ENCODE results near the gene MSI2. TPM values are rescaled to one million over a fixed set of nuclear protein-coding genes. Genes with fewer than 3 reads are reported as not detected.
"Not testable (repeated sequence)": the region's sequence is repeated elsewhere in the genome, so short reads cannot be mapped to it uniquely, and the experiment has no call there.

Gene MSI2
- polyA plus RNA-seq, 12 donors = 24.1 to 40.3 (median 34.1) TPM; not detected in 1

DNA sequence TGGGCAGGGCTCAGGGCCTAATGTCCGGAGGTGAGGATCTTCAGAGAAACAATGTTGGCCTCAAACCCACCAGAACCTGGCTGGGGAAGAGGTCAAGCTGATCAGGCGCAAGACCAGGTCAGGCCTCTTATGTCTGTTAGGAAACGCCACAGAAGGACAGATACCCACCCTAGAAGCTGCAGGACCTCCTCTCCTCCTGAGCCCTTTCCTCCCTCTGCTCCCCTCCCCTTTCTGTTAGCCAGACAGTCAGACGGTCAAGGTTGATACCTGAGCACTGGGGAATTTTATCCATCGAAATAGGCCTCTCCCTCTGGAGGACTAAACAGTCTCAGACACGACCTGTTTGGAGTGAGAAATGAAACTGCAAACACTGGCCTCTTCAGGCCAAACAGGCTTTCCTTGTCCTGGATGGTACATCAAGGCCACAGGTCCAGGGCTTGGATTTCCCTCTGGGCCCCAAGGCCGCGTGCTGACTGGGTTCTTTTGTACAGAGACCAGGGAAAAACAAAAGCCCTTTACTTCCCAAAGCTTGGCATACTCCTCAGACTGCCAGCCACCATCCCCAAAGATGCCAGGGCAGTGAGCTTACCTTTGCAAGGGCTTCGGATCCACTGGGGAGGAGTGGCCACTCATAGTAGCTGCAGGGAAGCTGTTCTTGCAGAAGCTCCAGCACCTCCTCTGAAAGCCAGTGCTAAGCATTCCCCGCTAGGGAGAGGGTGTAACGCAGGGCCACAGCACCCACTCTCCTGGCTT, 353.0 kb downstream of the MSI2 start:
- DNase-seq = no peak

DNA sequence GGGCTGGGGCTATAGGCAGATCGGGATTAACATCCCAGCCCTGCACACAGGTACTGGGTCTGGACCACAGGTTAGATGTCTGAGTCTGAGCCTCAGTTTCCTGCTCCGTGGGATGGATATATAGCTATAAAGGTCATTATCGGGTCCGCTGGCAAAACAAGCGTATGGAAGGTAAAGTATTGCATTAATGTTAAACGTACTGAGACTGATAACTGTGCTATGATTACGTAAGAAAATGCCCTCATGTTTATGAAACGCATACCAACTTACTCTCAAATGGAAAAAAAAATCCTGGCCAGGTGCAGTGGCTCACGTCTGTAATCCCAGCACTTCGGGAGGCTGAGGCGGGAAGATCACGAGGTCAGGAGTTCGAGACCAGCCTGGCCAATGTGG, 353.6 kb downstream of the MSI2 start:
- no peak for DNase-seq

DNA sequence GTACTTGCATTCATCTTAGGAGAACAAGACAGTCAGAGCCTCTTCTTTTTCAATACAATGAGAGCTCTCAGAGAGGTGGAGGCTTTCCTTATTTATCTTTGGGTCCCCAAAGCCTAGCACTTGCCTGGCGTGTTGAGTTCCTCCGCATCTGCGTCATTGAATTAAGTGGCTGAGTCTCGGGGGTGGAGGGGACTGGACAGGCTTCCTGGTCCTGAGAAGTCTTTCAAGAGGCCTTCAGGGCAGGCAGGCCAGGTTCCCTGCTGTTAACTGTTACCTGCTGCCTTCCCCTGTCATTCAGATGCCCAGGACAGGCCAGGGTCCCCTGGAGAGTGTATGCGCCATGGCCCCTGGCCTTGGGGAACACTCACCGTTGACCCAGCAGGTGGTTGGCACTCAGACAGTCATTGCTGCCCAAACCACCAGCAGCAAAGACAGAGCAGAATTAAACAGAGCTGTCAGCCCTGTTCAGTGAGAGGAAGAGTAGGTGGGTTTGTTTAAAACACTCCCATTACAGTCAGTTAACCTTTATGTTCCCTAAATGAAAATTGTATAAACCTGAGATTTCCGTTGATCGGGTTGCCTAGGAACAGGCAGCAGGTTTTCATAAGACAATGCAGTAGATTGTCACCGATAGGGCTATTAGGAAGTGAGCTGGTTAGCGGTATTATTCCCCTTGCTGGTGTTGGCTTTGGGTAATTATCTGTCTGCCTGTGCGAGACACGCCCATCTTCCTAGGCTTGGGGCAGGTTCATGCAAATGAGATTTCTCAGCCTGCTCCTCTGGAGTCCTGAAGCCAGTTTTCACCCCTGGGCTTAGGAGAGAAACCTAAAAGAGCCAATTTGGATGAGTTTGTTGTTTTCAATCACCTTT, 356.1 kb downstream of the MSI2 start:
- DNase-seq = no peak

DNA sequence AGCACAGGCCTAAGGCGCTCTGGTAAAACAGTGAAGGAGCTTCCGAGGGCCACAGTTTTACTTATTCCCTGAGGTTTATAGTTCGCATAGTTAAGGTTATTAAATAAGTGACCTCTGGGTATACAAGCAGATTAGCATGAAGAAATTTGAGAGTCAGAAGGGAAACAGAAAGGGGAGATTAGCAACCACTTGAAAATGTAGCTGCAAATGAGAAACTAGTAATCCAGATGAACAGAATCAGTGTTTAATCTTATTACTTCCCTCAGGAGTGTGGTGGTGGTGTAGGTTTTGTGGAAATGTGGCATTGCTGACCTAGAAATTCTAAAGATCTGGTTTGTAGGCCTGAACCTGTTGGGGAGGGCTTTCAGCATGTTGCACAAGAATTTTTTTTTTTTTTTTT, 358.4 kb downstream of the MSI2 start:
- DNase-seq = no peak

DNA sequence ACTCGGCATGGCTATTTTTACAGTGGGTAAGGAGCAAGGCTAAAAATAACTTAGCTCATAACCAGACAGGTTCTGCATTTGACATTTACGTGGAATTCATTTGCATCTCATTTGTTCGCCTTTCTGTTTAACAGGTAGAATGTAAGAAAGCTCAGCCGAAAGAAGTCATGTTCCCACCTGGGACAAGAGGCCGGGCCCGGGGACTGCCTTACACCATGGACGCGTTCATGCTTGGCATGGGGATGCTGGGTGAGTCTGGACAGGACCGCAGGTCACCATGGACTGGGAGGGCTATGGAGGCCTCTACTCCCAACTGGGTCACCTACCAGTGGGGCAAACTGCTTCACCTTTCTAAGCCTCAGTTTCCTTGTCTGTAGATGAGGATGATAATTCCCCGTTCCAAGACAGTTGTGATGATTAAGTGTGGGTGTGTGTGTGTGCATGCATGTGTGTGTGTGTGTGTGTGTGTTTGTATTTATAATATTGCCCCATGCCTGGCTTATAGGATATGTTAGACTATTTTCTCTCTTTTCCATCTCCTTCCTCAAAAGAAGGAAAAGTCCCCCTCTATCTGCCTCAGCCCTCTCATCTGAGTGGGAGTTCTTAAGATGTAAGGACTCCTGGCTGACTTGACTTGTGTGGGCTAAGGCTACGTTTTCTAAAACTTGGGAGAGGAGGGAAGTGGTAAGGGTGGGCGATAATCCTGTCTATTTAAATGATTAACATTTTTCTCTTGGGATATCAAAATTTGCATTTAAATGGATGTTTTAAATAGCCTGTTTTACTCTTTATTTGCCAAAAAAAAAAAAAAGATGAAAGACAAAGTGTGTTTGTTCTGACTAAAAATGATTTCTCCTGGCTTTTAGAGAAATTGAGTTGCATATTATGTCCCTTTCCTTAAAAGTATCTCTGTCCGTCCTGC, 359.8 kb downstream of the MSI2 start:
- DNase-seq = no peak

DNA sequence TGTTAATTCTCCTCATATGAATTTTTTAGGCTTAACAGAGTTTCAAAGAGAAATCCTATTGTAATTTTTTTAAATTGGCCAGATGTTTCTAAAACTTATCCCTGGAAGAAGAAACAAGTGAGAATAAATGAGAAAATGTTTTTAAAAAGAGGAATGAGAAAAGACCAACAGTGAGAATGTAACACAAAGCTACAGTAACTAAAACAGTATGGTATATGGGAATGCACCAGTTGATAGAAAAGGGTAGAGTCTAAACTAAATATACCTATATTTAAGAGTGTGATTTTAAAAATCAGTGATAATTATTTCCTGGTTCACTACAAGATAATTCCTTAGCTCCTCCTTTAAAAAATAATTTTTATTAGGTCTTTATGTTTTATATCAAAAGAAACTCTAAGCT, 360.9 kb downstream of the MSI2 start:
- no peak for DNase-seq

DNA sequence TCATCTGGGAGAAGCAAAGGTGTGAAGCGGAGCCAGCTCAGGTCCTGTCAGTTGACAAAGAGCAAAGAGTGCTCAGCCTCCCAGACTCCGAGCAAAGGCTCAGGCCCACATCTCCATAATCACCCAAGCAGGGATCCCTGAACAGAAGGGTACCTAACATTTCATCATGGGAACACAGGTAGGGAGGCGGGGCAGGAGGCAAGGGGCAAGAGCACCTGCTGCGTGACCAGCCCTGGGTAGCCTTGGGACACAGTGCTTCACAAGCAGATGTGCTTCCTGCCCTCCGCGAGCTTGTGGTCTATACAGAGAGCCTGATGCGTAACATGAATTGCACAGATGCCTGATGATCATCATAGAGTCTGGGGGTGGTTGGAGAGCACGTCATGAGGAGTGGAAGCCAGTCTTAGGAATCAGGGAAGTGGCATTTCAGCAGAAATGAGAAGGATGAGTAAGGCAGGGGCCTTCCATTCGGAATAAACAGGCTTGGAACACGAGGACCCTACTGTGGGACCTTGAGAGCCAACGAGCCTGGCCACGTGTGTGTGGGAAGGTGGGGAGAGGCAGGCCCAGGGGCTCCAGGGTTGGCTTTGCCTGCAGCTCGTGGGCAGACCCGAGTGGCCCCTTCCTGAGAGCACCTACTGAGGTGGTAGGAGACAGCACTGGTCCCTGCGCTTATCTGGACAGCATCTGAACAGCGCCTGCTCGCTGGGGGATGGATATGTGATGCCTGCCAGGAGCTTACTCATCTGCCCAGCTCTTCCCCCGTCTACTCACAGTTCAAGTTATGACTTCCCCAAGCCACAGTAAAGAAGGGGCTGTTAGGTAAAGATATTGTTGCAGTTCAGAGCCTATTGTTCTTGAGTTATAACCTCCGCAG, 363.0 kb downstream of the MSI2 start:
- no peak for DNase-seq

DNA sequence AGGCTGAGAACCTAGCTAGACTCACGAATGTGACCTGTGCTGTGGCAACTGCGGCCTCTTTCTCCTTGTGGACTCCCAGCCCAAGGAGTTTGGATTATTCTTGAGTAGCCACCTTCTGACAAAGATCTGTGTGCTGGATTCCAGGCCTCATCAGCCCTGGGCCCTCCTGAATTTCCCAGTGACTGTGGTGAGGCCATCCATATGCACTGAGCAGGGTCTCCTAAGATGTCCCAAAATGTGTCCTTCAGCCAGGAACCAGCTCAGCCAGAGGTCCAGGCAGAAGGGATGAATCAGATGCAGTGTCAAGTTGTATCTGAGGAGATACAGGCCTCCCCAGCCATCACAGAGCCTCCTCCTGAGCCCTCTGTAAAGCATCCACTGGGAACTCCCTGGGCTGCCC, 364.3 kb downstream of the MSI2 start:
- DNase-seq = no peak

DNA sequence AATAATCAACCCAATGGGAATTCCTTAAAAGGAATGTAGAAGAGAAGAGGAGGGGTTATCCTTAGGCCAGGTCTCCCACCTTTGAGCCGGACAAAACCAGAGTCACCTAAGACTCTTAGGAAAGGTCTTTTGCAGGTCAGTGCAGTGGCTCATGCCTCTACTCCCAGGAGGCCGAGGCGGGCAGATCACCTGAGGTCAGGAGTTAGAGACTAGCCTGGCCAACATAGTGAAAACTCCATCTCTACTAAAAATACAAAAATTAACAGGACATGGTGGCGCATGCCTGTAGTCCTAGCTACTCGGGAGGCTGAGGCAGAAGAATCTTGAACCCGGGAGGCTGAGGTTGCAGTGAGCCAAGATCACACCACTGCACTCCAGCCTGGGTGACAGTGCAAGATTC, 365.5 kb downstream of the MSI2 start:
- DNase-seq = not testable (repeated sequence)

DNA sequence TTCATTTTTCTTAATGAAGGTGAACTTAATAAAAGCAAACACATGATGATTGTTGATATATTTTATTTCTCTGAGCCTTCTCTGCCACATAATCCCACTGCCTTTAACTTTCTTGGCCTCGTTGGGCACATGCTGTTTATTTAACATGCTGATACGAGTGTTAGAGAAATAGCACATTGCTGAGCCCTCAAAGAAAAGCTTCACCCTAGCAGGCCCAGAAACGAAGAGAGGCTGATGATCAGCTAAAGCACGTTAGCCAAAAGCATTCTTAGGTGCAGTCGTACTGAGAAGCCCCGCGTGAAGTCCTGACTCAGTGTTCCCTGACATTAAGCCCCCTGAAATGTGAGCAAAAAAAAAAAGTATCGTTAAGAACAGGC, 366.0 kb downstream of the MSI2 start:
- no peak for DNase-seq

DNA sequence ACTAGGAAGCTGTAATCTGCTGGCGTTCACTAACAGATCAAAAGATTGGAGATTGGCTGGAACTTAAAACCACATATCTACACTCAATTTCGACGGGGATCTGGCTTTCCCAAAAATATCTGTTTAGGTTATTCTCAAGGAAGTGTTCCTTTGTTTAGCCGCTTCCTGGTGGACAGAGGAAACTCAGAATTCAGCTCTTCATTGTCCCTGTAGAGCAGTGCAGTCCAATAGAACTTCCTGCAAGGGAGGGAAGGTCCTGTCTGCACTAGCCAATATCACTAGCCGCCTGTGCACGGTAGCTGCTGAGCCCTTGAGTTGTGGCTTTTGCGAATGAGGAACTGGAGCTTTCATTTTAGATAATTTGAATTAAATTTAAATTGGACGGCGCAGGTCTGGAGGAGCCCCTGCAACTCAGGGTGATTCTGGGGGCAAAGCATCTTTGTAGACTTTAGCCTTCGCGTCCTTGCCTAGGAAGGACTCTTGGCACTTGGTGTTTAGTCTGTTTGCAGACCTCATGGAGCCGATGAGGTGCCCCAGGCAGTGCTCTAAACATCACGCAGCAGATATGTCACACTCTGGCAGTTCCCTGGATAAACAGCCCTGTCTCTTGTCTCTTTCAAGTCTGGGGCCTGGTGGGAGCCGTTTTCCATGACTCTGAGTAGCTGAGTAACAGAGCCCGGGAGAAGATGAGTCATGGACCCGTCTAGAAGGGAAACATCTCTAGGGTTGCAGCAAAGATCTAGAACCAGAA, 366.5 kb downstream of the MSI2 start:
- no peak for DNase-seq

DNA sequence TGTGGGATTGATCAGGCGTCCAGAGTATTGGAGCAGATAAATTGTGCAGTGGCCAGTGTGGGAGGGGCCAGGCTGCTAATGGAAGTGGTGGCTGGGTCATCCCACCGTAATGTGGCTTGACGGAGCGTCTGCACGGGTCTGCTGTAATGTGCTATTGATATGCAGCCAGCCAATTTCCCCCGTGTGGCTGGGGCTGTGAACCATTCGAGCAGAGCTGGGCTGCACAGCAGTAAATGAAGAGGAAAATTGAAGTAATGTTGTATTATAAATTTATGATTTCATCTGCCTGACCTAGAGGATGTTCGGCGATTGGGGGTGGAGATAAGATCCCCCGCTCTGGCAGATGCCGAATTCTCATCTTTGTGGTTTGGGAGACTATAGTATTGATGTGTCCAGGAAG, 367.3 kb downstream of the MSI2 start:
- DNase-seq = no peak

DNA sequence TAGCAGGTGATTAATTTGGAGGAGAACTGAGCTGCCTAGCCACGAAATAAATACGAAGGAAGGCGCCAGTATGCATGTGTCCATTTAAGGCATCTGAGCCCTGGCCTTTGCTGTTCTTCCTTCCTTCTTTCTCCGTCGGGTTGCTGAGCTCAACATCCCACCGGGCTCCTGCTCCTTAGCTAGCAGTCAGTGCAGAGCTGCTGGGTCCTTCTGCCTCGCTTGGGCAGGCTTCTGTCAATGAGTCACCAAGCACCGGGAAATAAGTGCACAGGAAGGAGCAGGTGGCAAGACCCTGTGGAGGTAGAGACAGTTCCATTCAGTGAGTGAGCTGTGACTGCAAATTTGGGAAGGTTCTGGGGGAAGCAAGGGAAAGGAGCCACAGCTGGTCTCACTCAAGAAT, 368.1 kb downstream of the MSI2 start:
- no peak for DNase-seq

DNA sequence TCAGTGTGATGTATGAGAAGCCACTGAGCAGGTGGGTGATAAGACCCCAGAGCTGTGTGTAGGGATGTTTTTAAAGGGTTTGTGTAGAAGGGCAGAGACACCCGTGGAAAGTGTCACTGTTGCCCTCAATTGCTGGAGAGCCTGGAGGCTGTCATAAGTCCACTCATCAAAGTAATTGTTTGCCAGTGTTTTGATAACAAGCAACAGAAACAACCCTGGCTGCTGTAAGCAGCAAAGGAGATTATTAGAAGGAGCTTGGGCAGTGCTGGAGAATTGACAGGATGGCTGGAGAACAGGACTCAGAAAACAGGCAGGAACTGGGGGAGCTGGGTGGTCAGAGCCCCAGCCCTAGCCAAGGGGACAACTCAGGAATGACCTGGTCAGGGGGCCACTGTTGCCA, 369.2 kb downstream of the MSI2 start:
- no peak for DNase-seq

DNA sequence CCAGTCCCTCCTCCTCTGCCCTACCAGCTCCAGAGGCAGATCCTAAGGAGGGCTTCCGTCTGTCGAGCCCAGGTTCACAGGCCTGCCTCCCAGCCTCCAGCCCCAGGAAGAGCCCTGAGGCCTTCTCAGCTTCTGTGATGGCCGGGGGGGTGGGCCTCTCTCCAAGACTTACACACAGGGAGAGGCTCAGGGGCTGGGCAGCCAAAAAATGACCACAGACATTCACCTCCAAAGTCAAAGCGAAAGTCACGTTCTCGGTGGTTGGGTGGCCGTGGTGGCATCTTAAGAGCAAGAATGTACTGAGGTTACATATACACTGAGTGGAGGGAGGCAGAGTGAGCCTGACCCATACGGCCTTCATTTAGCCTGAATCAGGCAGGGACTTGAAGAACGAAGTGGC, 369.6 kb downstream of the MSI2 start:
- DNase-seq = no peak

DNA sequence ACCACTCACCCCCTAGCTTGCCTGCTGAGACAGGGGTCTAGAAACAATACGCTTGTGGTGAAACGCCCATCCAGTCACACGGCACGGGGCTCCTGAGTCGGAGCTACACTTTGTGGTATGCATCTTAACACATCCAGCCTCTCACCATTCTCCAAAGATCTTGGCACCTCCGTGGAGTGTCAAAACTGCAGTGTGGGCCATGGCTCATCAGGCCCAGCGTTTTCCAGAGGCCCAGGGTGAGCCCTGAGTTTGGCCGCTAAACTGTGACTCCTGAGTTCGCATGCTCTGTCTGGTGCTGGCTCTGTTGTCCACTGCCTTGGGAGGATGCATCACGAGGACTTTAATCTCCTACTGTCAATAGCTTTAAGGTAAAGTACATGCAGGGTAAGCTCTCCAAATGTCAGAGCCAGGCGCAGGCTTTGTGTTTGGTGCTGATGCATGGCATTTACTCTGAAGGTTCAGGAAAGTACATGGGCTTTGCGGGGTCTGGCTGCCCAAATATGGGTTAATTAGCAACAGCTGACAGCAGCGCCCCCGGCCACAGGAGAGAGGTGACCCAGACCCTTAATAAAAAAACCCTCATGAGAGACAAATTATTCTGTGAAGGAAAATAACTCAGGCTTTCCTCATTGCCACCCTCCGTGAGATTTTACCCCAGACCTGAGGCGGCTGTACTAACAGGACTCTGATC, 370.3 kb downstream of the MSI2 start:
- no peak for DNase-seq

DNA sequence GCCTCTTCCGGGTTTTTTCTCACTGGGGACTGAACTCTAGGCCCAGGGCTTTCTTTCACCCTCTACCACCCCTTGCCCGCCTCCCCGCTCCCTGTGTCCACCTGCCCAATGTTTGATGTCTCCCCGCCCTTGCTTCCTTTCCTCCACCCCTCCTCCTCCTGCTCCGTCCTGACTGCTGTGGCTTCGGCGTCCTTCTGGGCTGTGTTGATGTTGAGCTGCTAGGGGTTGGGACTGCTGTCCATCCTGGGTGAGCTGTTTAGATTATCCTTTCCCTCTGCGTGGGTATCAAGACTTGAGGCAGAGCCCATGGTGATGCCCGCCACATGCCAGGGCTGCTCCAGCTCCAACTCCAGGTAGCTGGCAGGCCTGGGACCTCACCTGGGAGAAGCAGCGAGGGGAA, 371.3 kb downstream of the MSI2 start:
- DNase-seq = no peak

DNA sequence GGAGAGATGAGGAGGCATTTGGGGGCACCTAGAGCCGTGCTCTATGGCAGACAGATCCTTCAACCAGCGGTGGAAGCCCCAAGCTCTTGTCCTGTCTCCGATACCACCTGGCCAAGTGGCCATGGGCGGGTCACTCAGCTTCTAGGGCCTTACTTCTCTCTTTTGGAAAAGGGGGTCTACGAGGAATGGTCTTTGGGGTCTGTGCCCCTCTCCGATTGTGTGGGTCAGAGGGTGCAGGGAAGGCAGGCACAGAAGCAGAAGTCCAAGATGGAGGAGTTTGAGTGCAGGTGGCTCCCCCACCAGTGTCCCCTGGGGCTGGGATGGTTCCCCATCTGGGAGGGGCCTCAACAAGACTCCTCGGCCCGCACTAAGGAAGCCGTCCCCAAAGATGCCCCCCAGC, 372.1 kb downstream of the MSI2 start:
- DNase-seq = no peak

DNA sequence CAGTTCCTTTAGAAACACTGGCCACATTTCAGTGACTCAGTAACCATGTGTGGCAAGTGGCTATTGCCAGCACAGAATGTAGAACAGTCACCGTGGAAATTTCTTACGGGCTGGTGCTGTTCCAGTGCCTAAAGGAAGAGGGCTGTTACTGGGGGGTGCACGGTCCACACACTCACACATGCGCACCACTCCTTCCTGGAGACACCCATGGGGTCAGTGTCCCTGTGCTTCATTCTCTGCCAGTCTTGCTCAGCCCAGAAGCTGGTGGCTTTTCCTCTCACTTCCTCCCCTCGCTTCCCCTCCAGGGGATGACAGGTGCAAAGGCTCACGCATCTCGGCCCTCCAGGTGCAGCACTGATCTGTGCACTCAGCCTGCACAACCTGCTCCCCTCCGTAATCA, 373.1 kb downstream of the MSI2 start:
- no peak for DNase-seq

DNA sequence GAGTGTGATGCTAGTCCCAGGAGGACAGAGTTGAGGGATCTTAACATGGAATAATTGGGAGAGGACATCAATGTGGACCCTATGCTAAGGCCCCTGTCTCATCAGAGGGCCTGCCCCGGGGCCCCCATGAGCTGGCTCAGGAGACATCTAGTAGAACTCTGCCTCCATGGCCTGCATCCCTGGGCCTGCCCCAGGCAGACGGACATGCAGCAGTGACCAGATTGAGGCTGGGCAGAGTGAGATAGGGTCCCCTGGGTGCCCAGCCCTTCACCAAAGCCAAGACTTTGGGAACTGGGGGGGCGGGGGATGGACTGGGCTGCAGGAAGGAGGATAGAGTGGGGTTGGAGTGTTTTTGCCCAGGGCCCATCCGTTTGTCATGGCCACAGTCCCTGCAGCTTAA, 373.6 kb downstream of the MSI2 start:
- no peak for DNase-seq

Data from muscle of arm (tissue), 12 donors.